HepG2 (cell line): ENCODE data around the gene ZDHHC14. TPM values are rescaled to one million over a fixed set of nuclear protein-coding genes. Genes with fewer than 3 reads are reported as not detected.

ENCODE experiments used
- BCL6 ChIP-seq: IDR thresholded peaks from 2 replicates; pipeline ENCODE4 v1.6.1; 2016; ENCODE audit warnings: missing genetic modification reagents, missing compliant biosample characterization
- BRD4 ChIP-seq: sonication (generic); formaldehyde crosslinking; IDR thresholded peaks from 2 replicates; pipeline ENCODE4 v1.4.0; 2020; ENCODE audit warnings: missing genetic modification reagents
- CBX2 ChIP-seq, 2 experiments: fragments of 200-600 bp in 1 of 2; sonication (generic); formaldehyde crosslinking in 1 of 2; IDR thresholded peaks; 2 replicates each; pipeline versions ENCODE4 v1.7.0 to v1.8.1; 2018 to 2022; ENCODE audit warnings: low read depth in 2 of 2, low read length in 1 of 2, mild to moderate bottlenecking in 1 of 2, missing genetic modification reagents in 1 of 2
- CBX5 ChIP-seq: sonication (generic); formaldehyde crosslinking; IDR thresholded peaks from 2 replicates; pipeline ENCODE4 v1.4.0; 2020; ENCODE audit warnings: missing genetic modification reagents, borderline replicate concordance
- CENPX ChIP-seq: sonication (generic); formaldehyde crosslinking; IDR thresholded peaks from 2 replicates; pipeline ENCODE4 v1.9.0; 2021; ENCODE audit warnings: mild to moderate bottlenecking, missing genetic modification reagents, moderate library complexity
- EP300 ChIP-seq, 3 experiments: sonication (generic) in 1 of 3; formaldehyde crosslinking in 1 of 3; IDR thresholded peaks; 2 replicates each; pipeline versions ENCODE4 v1.5.1 to v1.6.1; 2011 to 2020; ENCODE audit warnings: low read depth in 2 of 3, low read length in 2 of 3, borderline replicate concordance in 1 of 3, improper control_type of control experiment in 1 of 3, mild to moderate bottlenecking in 1 of 3, missing genetic modification reagents in 1 of 3, moderate library complexity in 1 of 3
- FOSL1 ChIP-seq: sonication (generic); formaldehyde crosslinking; IDR thresholded peaks from 2 replicates; pipeline ENCODE4 v1.9.0; 2021; ENCODE audit warnings: missing genetic modification reagents, borderline replicate concordance
- FOXK2 ChIP-seq: fragments of 450-650 bp; IDR thresholded peaks from 2 replicates; pipeline ENCODE4 v1.6.1; 2016
- FOXO1 ChIP-seq: sonication (generic); formaldehyde crosslinking; IDR thresholded peaks from 2 replicates; pipeline ENCODE4 v1.4.0; 2020; ENCODE audit warnings: missing genetic modification reagents
- HIVEP1 ChIP-seq: sonication (generic); formaldehyde crosslinking; IDR thresholded peaks from 2 replicates; pipeline ENCODE4 v1.4.0; 2020; ENCODE audit warnings: mild to moderate bottlenecking, missing genetic modification reagents
- IRX3 ChIP-seq: sonication (generic); formaldehyde crosslinking; IDR thresholded peaks from 2 replicates; pipeline ENCODE4 v1.8.1; 2023; ENCODE audit warnings: mild to moderate bottlenecking, low read depth, missing genetic modification reagents, borderline replicate concordance
- KDM5B ChIP-seq: sonication (generic); formaldehyde crosslinking; IDR thresholded peaks from 2 replicates; pipeline ENCODE4 v1.4.0; 2020; ENCODE audit warnings: missing genetic modification reagents, mild to moderate bottlenecking, borderline replicate concordance
- MAF1 ChIP-seq: sonication (generic); formaldehyde crosslinking; IDR thresholded peaks from 2 replicates; pipeline ENCODE4 v1.5.0; 2020; ENCODE audit warnings: missing genetic modification reagents, borderline replicate concordance
- MAFF ChIP-seq: IDR thresholded peaks from 2 replicates; pipeline ENCODE4 v1.6.1; 2011; ENCODE audit warnings: low read depth, low read length, improper control_type of control experiment
- NFKB2 ChIP-seq: sonication (generic); formaldehyde crosslinking; IDR thresholded peaks from 2 replicates; pipeline ENCODE4 v1.4.0; 2020; ENCODE audit warnings: missing genetic modification reagents, borderline replicate concordance
- NR1H2 ChIP-seq: sonication (generic); formaldehyde crosslinking; IDR thresholded peaks from 2 replicates; pipeline ENCODE4 v1.8.1; 2022; ENCODE audit warnings: low read depth, missing genetic modification reagents, borderline replicate concordance
- ONECUT2 ChIP-seq: sonication (generic); formaldehyde crosslinking; IDR thresholded peaks from 2 replicates; pipeline ENCODE4 v1.4.0; 2020; ENCODE audit warnings: missing genetic modification reagents
- PAWR ChIP-seq: sonication (generic); formaldehyde crosslinking; IDR thresholded peaks from 2 replicates; pipeline ENCODE4 v1.4.0; 2020; ENCODE audit warnings: missing genetic modification reagents, mild to moderate bottlenecking, borderline replicate concordance
- SP140L ChIP-seq: sonication (generic); formaldehyde crosslinking; IDR thresholded peaks from 2 replicates; pipeline ENCODE4 v1.4.0; 2020; ENCODE audit warnings: missing genetic modification reagents, borderline replicate concordance
- TCF12 ChIP-seq, 2 experiments: fragments of 450-650 bp in 1 of 2; sonication (generic) in 1 of 2; formaldehyde crosslinking in 1 of 2; IDR thresholded peaks; 2 replicates each; pipeline versions ENCODE4 v1.6.1 to v1.8.0; 2017 to 2022; ENCODE audit warnings: antibody characterized with exemption in 1 of 2, mild to moderate bottlenecking in 1 of 2, missing genetic modification reagents in 1 of 2, moderate library complexity in 1 of 2
- ZEB1 ChIP-seq: IDR thresholded peaks from 2 replicates; pipeline ENCODE4 v1.6.1; 2012; ENCODE audit warnings: mild to moderate bottlenecking, low read depth, inconsistent platforms; ENCODE audit not compliant: insufficient replicate concordance
- ZFAT ChIP-seq: sonication (generic); formaldehyde crosslinking; conservative IDR thresholded peaks from 2 replicates; pipeline ENCODE4 v1.8.1; 2023; ENCODE audit warnings: missing genetic modification reagents, inconsistent platforms
- ZKSCAN5 ChIP-seq: sonication (generic); formaldehyde crosslinking; IDR thresholded peaks from 2 replicates; pipeline ENCODE4 v1.5.1; 2020; ENCODE audit warnings: mild to moderate bottlenecking, missing genetic modification reagents
- ZNF230 ChIP-seq: sonication (generic); formaldehyde crosslinking; IDR thresholded peaks from 2 replicates; pipeline ENCODE4 v1.4.0; 2020; ENCODE audit warnings: mild to moderate bottlenecking, missing genetic modification reagents
- ZNF746 ChIP-seq: sonication (generic); formaldehyde crosslinking; IDR thresholded peaks from 2 replicates; pipeline ENCODE4 v1.8.0; 2022; ENCODE audit warnings: mild to moderate bottlenecking, missing genetic modification reagents
- ZNF747 ChIP-seq: sonication (generic); formaldehyde crosslinking; IDR thresholded peaks from 2 replicates; pipeline ENCODE4 v1.8.1; 2023; ENCODE audit warnings: missing genetic modification reagents, mild to moderate bottlenecking, borderline replicate concordance
- ZSCAN22 ChIP-seq: sonication (generic); formaldehyde crosslinking; IDR thresholded peaks from 2 replicates; pipeline ENCODE4 v1.4.0; 2020; ENCODE audit warnings: mild to moderate bottlenecking, missing genetic modification reagents
- polyA plus RNA-seq, 8 experiments: library from polyadenylated mRNA; depleted of rRNA in 3 of 8; stranded (reverse) in 7 of 8; unstranded in 1 of 8; fragments of >200 nt; fragmentation: Illumina TruSeq in 4 of 8; extraction: Trizol in 4 of 8; gene quantifications; 2 replicates each; pipeline versions ENCODE4 v1.2.1 to v1.2.3, GENCODE V29; 2011 to 2016; ENCODE audit warnings: low read depth in 4 of 8, missing spikeins in 1 of 8, mixed read lengths in 1 of 8; ENCODE audit not compliant: insufficient read depth in 1 of 8
- total RNA-seq, 5 experiments: library from RNA; depleted of rRNA; stranded (reverse); fragments of >200 nt; fragmentation: Illumina TruSeq; extraction: Trizol; gene quantifications; 2 replicates each; pipeline ENCODE4 v1.2.3, GENCODE V29; 2016; ENCODE audit warnings: low read depth in 1 of 5
- TF ChIP-seq, protein P1 (sequence below): sonication (generic); formaldehyde crosslinking; IDR thresholded peaks from 2 replicates; pipeline ENCODE4 v1.5.0; 2020; ENCODE audit warnings: mild to moderate bottlenecking, missing genetic modification reagents
- TF ChIP-seq, protein P2 (sequence below), 2 experiments: fragments of 450-650 bp in 1 of 2; sonication (generic) in 1 of 2; formaldehyde crosslinking; IDR thresholded peaks; 2 replicates each; pipeline versions ENCODE4 v1.5.0 to v1.8.0; 2020 to 2022; ENCODE audit warnings: mild to moderate bottlenecking in 1 of 2, missing genetic modification reagents in 1 of 2

Gene ZDHHC14
- total and polyA plus RNA-seq, 2 of the 13 experiments (the other 11 are each of a cell fraction or from before 2014, with no cell fraction given) = 3.7 to 9.5 TPM

DNA sequence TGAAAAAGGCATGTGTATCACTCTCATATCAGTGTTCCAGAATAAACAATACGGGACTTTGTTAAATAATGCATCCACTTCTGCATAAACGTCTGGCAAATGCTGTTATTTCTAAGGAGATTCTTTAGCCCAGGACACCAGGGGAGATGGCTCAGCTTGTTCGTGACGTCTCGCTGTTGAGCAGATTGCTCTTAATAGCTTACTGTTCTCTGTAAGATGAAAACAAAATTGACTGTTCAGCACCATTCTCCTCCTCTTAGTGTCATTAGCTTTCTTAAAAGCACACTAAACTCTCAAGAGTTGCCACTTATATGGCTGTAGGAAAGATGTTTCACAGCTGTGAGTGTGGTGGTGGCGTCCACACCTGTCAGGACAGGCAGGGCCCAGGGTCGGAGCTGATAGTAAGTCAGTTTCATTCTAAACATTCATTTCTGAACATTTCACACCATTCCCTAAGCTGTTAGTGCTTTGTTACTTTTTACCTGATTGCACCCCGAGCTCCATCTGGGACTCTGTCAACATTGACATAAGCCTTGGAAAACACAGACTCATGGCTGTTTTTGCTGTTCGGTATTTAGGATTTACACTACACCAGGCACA, 132.1 kb downstream of the ZDHHC14 start (continued):
- no peak for TF ChIP-seq ZNF230 (CRISPR knock-in tag)
- no peak for TF ChIP-seq FOSL1 (CRISPR knock-in tag)
- no peak for TF ChIP-seq CENPX (CRISPR knock-in tag)
- no peak for TF ChIP-seq TCF12 (IDR thresholded peaks at IDR 0.05)
- peak; percentile 45; the same call in 1 of the 2 replicates for TF ChIP-seq TCF12 (CRISPR knock-in tag; IDR thresholded peaks at IDR 0.05)
- TF ChIP-seq FOXO1 (CRISPR knock-in tag) = peak; percentile 92
- TF ChIP-seq ZNF747 (CRISPR knock-in tag) = peak; percentile 70; the same call in 1 of the 2 replicates
- TF ChIP-seq FOXK2 = no peak
- 0 out of 2 replicates have a peak, but pooled peaks have one; percentile 28 for TF ChIP-seq CBX5
- TF ChIP-seq MAF1 (CRISPR knock-in tag) = no peak
- TF ChIP-seq ZFAT = no peak
- no peak for TF ChIP-seq CBX2 (IDR thresholded peaks at IDR 0.05; ENCODE audit: low read depth, low read length)
- 0 out of 2 replicates have a peak, but pooled peaks have one; percentile 44 for TF ChIP-seq CBX2 (CRISPR knock-in tag; IDR thresholded peaks at IDR 0.05; ENCODE audit: low read depth)
- TF ChIP-seq EP300 (IDR thresholded peaks at IDR 0.05; ENCODE audit: low read depth in 2 of 2, low read length in 2 of 2) = peak in 1 of 2 experiments; percentile 88; a peak in 2 of 4 replicates
- peak; percentile 53 for TF ChIP-seq EP300 (CRISPR knock-in tag; IDR thresholded peaks at IDR 0.05; ENCODE audit: borderline replicate concordance)
- TF ChIP-seq ONECUT2 (CRISPR knock-in tag) = no peak
- TF ChIP-seq SP140L (CRISPR knock-in tag) = no peak
- no peak for TF ChIP-seq ZSCAN22 (CRISPR knock-in tag)
- no peak for TF ChIP-seq ZNF746 (CRISPR knock-in tag)
- no peak for TF ChIP-seq NR1H2
- peak; percentile 72 for TF ChIP-seq ZEB1
- no peak for TF ChIP-seq BRD4 (CRISPR knock-in tag)
- TF ChIP-seq, protein P1, sequence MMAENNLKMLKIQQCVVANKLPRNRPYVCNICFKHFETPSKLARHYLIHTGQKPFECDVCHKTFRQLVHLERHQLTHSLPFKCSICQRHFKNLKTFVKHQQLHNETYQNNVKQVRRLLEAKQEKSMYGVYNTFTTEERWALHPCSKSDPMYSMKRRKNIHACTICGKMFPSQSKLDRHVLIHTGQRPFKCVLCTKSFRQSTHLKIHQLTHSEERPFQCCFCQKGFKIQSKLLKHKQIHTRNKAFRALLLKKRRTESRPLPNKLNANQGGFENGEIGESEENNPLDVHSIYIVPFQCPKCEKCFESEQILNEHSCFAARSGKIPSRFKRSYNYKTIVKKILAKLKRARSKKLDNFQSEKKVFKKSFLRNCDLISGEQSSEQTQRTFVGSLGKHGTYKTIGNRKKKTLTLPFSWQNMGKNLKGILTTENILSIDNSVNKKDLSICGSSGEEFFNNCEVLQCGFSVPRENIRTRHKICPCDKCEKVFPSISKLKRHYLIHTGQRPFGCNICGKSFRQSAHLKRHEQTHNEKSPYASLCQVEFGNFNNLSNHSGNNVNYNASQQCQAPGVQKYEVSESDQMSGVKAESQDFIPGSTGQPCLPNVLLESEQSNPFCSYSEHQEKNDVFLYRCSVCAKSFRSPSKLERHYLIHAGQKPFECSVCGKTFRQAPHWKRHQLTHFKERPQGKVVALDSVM (CRISPR knock-in tag) = peak; percentile 31; the same call in 1 of the 2 replicates
- no peak for TF ChIP-seq PAWR (CRISPR knock-in tag)
- no peak for TF ChIP-seq NFKB2 (CRISPR knock-in tag)
- no peak for TF ChIP-seq IRX3 (CRISPR knock-in tag)
- TF ChIP-seq HIVEP1 = no peak
- TF ChIP-seq, protein P2, sequence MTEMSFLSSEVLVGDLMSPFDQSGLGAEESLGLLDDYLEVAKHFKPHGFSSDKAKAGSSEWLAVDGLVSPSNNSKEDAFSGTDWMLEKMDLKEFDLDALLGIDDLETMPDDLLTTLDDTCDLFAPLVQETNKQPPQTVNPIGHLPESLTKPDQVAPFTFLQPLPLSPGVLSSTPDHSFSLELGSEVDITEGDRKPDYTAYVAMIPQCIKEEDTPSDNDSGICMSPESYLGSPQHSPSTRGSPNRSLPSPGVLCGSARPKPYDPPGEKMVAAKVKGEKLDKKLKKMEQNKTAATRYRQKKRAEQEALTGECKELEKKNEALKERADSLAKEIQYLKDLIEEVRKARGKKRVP (CRISPR knock-in tag; IDR thresholded peaks at IDR 0.05) = no peak
- TF ChIP-seq BCL6 = peak; percentile 87
- TF ChIP-seq ZKSCAN5 (CRISPR knock-in tag) = no peak
- TF ChIP-seq KDM5B (CRISPR knock-in tag) = no peak
- TF ChIP-seq MAFF = no peak
